Measurements from ENCODE around the gene COG7.
"Not testable (repeated sequence)": the region's sequence is repeated elsewhere in the genome, so short reads cannot be mapped to it uniquely, and the experiment has no call there.

COG7 gene

DNA sequence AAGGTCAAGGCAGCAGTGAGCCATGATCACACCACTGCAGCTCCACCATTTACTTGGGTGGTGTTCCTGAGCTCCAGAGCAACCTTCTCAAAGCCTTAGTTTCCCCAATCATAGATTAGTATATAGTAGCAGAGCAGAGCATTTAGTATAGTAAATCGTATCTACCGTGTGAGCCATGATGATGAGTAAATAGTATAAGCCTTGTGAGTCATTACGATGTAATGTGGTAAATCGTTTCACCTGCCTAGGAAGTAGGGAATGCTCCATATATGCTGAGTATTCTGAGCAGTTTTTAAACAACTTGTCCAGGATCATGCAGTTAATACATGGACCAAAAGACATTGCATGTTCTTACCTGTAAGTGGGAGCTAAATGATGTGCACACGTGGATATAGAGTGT lies 84.5 kb downstream of the COG7 start:
- ChIA-PET CTCF (no interaction called here), POLR2A (no interaction called here)
- DNase-seq (ENCODE audit: low read depth, low spot score) = no peak
- no peak overlapping the region for H3K4me3 ChIP-seq (ENCODE audit: low read depth, low read length)
- TF ChIP-seq, protein P1, sequence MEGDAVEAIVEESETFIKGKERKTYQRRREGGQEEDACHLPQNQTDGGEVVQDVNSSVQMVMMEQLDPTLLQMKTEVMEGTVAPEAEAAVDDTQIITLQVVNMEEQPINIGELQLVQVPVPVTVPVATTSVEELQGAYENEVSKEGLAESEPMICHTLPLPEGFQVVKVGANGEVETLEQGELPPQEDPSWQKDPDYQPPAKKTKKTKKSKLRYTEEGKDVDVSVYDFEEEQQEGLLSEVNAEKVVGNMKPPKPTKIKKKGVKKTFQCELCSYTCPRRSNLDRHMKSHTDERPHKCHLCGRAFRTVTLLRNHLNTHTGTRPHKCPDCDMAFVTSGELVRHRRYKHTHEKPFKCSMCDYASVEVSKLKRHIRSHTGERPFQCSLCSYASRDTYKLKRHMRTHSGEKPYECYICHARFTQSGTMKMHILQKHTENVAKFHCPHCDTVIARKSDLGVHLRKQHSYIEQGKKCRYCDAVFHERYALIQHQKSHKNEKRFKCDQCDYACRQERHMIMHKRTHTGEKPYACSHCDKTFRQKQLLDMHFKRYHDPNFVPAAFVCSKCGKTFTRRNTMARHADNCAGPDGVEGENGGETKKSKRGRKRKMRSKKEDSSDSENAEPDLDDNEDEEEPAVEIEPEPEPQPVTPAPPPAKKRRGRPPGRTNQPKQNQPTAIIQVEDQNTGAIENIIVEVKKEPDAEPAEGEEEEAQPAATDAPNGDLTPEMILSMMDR (IDR thresholded peaks at IDR 0.05; ENCODE audit: insufficient read depth, low read length, missing control alignments) = no peak

DNA sequence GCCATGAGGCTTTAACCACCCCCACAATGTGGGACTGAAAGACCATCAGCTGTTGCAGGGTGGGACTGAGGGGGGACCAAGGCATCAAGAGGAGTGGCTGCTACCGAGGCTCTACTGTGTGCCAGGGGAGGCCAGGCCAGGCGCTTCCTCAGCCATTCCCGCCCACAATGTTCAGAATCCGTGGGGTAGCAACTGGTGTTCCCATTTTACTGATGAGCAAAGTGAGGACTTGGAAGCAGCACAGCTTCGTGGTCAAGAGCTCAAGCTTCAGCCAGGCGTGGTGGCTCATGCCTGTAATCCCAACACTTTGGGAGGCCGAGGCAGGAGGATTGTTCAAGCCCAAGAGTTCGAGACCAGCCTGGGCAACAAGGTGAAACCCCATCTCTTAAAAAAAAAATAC lies 85.0 kb downstream of the COG7 start:
- no peak for DNase-seq (ENCODE audit: low read depth, low spot score)
- ChIA-PET POLR2A (no interaction called here), CTCF (no interaction called here)
- no peak overlapping the region for H3K4me3 ChIP-seq (ENCODE audit: low read depth, low read length)
- TF ChIP-seq, protein P1 (IDR thresholded peaks at IDR 0.05; ENCODE audit: insufficient read depth, low read length, missing control alignments) = no peak

DNA sequence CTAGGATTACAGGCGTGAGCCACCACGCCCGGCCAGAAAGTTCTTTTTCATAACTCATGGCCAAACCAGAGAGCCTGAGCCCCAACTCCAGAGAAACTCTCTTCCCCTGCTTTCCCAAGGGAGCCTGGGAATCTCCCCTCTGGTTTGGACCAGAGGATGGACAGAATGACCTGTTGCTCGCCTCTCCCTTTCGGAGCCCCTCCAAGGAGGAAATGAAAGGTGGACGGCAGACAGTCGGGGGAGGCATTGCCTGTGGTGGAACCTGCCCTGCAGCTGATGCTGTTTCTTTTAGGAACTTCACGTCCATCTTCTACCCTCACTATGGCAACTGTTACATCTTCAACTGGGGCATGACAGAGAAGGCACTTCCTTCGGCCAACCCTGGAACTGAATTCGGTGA lies 85.4 kb downstream of the COG7 start:
- TF ChIP-seq, protein P1 (IDR thresholded peaks at IDR 0.05; ENCODE audit: insufficient read depth, low read length, missing control alignments) = no peak
- no peak overlapping the region for H3K4me3 ChIP-seq (ENCODE audit: low read depth, low read length)
- POLR2A ChIA-PET = no interaction called here
- CTCF ChIA-PET = no interaction called here
- no peak for DNase-seq (ENCODE audit: low read depth, low spot score)

DNA sequence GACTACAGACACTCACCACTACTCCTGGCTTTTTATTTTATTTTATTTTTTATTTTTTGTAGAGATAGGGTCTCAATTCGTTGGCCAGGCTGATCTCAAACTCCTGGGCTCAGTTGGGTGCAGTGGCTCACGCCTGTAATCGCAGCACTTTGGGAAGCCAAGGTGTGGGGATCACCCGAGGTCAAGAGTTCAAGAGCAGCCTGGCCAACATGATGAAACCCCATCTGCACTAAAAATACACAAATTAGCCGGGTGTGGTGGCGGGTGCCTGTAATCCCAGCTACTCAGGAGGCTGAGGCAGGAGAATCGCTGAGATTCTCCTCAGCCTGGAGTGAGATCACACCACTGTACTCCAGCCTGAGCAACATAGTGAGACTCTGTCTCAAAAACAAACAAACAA lies 86.6 kb downstream of the COG7 start:
- POLR2A ChIA-PET; H3K4me3 ChIP-seq (ENCODE audit: low read depth, low read length); CTCF ChIA-PET; DNase-seq (ENCODE audit: low read depth, low spot score): not testable (repeated sequence)

DNA sequence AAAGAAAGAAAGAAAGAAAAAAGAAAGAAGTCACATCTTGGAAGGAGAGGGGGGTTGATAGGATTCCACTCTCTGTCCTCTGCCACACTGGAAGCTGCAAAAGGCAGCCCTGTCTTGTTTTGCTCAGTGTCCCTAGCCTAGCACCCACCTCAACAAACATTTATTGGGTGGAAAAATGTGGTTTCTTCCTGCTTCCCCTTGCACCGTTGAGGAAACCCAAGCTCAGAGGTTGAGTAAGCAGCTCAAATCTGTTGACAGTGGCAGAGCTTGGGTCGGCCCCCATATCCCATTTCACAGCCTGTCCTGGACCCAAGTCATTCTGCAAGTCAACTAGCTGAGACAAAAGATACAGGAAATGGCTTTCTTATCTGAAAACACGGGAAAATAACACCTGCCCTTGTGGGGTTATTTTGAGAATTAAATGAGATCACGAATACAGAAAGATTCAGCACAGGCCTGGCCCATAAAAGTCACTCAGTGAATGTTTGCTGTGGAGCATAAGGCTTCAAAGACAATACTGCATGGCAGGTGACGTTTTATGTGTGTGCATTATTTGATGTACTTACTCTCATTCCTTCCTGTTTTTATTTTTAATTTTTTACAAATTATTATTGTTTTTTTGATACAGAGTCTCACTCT lies 87.3 kb downstream of the COG7 start:
- DNase-seq (ENCODE audit: low read depth, low spot score) = no peak
- ChIA-PET CTCF (interaction anchor here (0.6 kb wide), 1 partner anchor 68 kb away, joined by 3 read pairs; no protein-coding TSS in a partner anchor), POLR2A (no interaction called here)
- TF ChIP-seq, protein P1 (IDR thresholded peaks at IDR 0.05; ENCODE audit: insufficient read depth, low read length, missing control alignments) = no peak
- no peak overlapping the region for H3K4me3 ChIP-seq (ENCODE audit: low read depth, low read length)

DNA sequence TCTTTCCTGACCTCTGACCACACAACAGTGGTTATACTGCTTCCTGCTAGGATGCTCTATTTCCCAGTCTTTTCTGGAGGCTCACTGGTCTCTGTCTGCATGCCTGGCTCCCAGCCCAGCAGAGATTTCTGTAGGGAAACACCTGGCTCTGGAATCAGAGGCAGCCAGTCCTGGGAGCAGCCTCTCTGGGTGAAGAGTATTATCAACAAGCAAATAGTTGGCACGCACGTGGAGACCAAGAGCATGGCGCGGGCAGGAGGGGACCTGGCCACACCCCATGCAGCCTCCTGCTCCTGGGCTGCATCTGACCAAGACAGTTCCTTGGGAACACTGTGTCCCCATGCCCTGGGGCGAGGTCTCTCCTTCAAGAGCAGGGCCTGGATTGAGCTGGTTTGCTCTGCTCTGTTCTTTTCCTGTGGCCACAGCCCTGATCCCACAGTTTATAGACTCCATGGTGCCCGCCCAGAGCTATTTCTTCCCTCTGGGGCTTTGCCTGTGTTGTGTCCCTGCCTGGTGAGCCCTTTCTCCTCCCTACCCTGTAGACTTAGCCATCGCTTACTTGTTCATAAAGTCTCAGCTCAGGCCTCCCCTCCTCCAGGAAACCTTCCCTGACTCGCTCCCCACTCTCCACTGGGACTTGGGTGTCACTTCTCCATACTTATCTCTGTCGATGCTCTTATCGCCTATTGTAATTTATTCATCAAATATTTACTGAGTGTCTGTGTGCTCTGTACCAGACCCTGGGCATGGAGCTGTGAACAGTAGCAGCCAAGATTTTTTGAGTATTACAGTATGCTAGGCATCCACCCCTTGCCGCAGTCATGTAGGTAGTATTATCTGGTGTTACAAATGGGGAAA lies 90.3 kb downstream of the COG7 start:
- TF ChIP-seq, protein P1 (IDR thresholded peaks at IDR 0.05; ENCODE audit: insufficient read depth, low read length, missing control alignments) = no peak
- ChIA-PET CTCF (no interaction called here), POLR2A (no interaction called here)
- no peak for DNase-seq (ENCODE audit: low read depth, low spot score)
- no peak overlapping the region for H3K4me3 ChIP-seq (ENCODE audit: low read depth, low read length)

Measured in AG04449 (cell line).